Suprapubic skin (tissue), 4 donors: Measurements from ENCODE around the gene HAVCR1. TPM values are rescaled to one million over a fixed set of nuclear protein-coding genes. Genes with fewer than 3 reads are reported as not detected.
"Not testable (repeated sequence)": the region's sequence is repeated elsewhere in the genome, so short reads cannot be mapped to it uniquely, and the experiment has no call there.

Source experiments
- DNase-seq, 2 donors: peaks; one replicate each; pipeline ENCODE4 v3.0.0-alpha.2; 2019; ENCODE audit warnings: low spot score in 2 of 2
- H3K27ac ChIP-seq: fragments of 200-600 bp; sonication (generic); one replicate; pipeline ENCODE4 v1.5.1; 2019
- H3K27me3 ChIP-seq: fragments of 200-600 bp; sonication (generic); one replicate; pipeline ENCODE4 v1.5.1; 2019
- H3K36me3 ChIP-seq: fragments of 200-600 bp; sonication (generic); one replicate; pipeline ENCODE4 v1.5.1; 2019
- H3K4me1 ChIP-seq: fragments of 200-600 bp; sonication (generic); one replicate; pipeline ENCODE4 v1.5.1; 2019
- H3K4me3 ChIP-seq: fragments of 200-600 bp; sonication (generic); one replicate; pipeline ENCODE4 v1.5.1; 2019; ENCODE audit warnings: mild to moderate bottlenecking
- H3K9me3 ChIP-seq: fragments of 200-600 bp; sonication (generic); one replicate; pipeline ENCODE4 v1.5.1; 2019
- EP300 ChIP-seq: sonication (generic); formaldehyde crosslinking; IDR thresholded peaks from one replicate; pipeline ENCODE4 v1.6.1; 2017; ENCODE audit warnings: antibody characterized with exemption
- POLR2A ChIP-seq, 2 donors: fragments of 450-650 bp; IDR thresholded peaks; one replicate each; pipeline ENCODE4 v1.6.1; 2017; ENCODE audit warnings: antibody characterized with exemption in 2 of 2, mild to moderate bottlenecking in 2 of 2, moderate library complexity in 2 of 2
- POLR2AphosphoS5 ChIP-seq, 3 donors: sonication (generic); formaldehyde crosslinking; IDR thresholded peaks; one replicate each; pipeline ENCODE4 v1.6.1; 2017; ENCODE audit warnings: antibody characterized with exemption in 3 of 3
- WGBS: methylation state at CpG from one replicate; pipeline ENCODE4 v1.1.5; 2018; 5-methylcytosine and 5-hydroxymethylcytosine counted together
- total RNA-seq, 4 donors: library from RNA; depleted of rRNA; stranded (reverse); fragments of >200 nt; gene quantifications; one replicate each; pipeline ENCODE4 v1.1.0, GENCODE V29; 2016
- TF ChIP-seq, protein P1 (sequence below), 2 donors: fragments of 200-600 bp in 1 of 2; fragments of 450-650 bp in 1 of 2; sonication (generic) in 1 of 2; IDR thresholded peaks; one replicate each; pipeline ENCODE4 v1.5.1; 2016 to 2019; ENCODE audit warnings: antibody characterized with exemption in 2 of 2, mild to moderate bottlenecking in 1 of 2, moderate library complexity in 1 of 2

The HAVCR1 gene
- total RNA-seq, 4 donors from 2014 or later = not detected

DNA sequence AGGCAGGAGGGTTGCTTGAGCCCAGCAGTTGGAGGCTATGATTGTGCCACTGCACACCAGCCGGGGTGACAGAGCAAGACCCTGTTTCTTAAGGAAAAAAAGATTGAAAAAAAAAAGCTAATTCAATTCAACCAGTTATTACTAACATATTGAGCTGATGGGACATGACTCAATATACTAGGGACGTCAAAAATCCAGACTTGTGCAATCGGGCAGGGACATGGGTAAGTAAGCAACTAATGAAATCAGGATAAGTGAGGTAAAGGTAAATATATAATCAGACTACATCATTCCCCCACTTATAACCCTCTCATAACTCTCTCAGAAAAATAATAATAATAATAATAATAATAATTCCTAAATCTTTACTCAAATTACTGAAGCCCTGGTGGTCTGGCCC lies 975 bp upstream of the HAVCR1 start:
- WGBS = 77% methylated on average over 3 of the region's 3 CpGs
- H3K4me3 ChIP-seq = no peak overlapping the region
- H3K27ac ChIP-seq = no peak overlapping the region
- H3K4me1 ChIP-seq = no peaks in the 10 kb centered on the region
- TF ChIP-seq POLR2AphosphoS5 (IDR thresholded peaks at IDR 0.05) = no peak
- no peak for TF ChIP-seq EP300
- no peak for TF ChIP-seq POLR2A (IDR thresholded peaks at IDR 0.05)
- TF ChIP-seq, protein P1, sequence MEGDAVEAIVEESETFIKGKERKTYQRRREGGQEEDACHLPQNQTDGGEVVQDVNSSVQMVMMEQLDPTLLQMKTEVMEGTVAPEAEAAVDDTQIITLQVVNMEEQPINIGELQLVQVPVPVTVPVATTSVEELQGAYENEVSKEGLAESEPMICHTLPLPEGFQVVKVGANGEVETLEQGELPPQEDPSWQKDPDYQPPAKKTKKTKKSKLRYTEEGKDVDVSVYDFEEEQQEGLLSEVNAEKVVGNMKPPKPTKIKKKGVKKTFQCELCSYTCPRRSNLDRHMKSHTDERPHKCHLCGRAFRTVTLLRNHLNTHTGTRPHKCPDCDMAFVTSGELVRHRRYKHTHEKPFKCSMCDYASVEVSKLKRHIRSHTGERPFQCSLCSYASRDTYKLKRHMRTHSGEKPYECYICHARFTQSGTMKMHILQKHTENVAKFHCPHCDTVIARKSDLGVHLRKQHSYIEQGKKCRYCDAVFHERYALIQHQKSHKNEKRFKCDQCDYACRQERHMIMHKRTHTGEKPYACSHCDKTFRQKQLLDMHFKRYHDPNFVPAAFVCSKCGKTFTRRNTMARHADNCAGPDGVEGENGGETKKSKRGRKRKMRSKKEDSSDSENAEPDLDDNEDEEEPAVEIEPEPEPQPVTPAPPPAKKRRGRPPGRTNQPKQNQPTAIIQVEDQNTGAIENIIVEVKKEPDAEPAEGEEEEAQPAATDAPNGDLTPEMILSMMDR (IDR thresholded peaks at IDR 0.05) = no peak
- no peak for DNase-seq
- H3K9me3 ChIP-seq = no peaks in the 10 kb centered on the region
- H3K36me3 ChIP-seq = no peaks in the 10 kb centered on the region
- H3K27me3 ChIP-seq = no peaks in the 10 kb centered on the region

DNA sequence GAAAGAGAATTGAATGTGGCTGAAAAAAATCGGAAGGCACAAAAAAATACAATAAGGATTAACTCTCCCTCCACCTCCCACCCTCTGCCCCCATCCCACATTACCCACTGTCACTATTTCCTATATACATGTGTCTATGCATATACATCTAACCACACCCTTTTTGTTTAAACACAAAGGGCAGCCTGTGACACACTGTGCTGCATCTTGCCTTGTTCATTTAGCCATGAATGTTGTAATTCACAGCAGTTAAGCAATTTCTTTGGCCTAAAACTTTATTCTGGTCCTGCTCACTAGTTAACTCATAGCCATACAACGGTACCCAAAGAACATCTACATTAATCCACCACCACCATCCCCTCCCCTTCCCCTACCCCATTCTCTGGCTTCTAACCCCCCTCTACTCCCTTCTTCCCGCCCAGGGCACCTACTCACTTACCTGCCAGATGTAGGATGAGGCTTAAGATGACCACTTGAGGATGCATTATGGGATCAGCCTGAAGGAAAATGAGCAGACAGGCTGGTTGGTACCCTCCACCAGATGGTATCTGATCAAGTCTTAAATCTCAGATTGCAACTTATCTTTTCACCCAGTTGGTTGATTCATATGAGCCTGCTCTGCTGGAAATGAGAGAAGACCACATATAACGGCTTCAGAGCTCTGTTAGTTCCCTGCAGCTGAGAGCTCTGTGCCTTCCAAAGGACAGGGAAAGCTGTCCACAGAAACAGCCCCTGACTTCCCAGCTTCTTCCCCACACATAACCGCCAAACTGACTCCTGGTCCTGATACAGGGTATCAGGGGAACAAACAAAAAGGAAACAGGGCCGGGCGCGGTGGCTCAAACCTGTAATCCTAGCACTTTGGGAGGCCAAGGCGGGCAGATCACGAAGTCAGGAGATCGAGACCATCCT lies 1.2 kb downstream of the HAVCR1 start:
- no peaks in the 10 kb centered on the region for H3K36me3 ChIP-seq
- H3K27ac ChIP-seq = no peak overlapping the region
- DNase-seq = no peak
- H3K4me3 ChIP-seq = no peak overlapping the region
- no peaks in the 10 kb centered on the region for H3K4me1 ChIP-seq
- WGBS = 89% methylated on average over 11 of the region's 11 CpGs
- no peak for TF ChIP-seq EP300
- TF ChIP-seq POLR2AphosphoS5 (IDR thresholded peaks at IDR 0.05) = no peak
- no peak for TF ChIP-seq POLR2A (IDR thresholded peaks at IDR 0.05)
- TF ChIP-seq, protein P1 (IDR thresholded peaks at IDR 0.05) = no peak
- H3K27me3 ChIP-seq = no peaks in the 10 kb centered on the region
- no peaks in the 10 kb centered on the region for H3K9me3 ChIP-seq

DNA sequence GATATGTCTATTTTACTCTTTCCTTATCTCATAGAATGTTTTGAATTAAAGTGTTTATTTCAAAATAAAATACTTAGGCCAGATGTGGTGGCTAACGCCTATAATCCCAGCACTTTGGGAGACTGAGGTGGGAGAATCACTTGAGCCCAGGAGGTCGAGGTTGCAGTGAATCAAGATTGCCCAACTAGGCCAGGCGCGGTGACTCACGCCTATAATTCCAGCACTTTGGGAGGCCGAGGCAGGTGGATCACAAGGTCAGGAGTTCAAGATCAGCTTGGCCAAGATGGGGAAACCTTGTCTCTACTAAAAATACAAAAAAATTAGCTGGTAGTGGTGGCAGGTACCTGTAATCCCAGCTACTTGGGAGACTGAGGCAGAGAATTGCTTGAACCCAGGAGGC lies 2.1 kb downstream of the HAVCR1 start:
- H3K4me1 ChIP-seq, H3K9me3 ChIP-seq, H3K27me3 ChIP-seq, H3K27ac ChIP-seq, H3K36me3 ChIP-seq, DNase-seq, H3K4me3 ChIP-seq: not testable (repeated sequence)
- 78% methylated on average over 6 of the region's 6 CpGs for WGBS

DNA sequence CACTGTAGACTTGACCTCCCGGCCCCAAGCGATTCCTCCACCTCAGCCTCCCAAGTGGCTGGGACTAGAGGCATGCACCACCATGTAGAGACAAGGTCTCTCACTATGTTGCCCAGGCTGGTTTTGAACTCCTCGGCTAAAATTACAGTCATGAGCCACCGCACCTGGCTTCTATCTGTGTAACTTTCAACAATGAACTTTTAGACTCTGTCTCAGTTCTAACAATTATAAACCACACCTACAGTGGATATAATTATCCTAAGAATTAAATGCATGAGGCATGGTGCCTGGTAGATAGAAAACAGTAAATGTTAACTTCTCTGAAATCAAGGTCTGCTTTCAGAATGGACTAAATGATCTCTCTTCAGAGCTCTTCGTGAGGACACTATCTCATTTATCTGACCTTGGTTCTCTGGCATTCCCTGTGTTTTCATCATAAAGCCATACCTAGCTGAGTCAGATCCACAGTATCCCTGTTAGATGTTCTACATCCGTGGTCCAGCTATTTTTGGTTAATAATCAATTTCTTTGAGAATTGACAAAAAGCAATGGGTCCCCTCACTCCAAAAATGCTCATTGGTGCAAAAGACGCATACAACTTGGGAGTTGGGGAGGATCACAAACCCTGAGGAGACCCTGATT lies 7.2 kb downstream of the HAVCR1 start:
- Histone ChIP-seq H3K4me1 (no peaks in the 10 kb centered on the region), H3K27me3 (no peaks in the 10 kb centered on the region), H3K36me3 (no peaks in the 10 kb centered on the region), H3K27ac (no peak overlapping the region), H3K9me3 (no peaks in the 10 kb centered on the region), H3K4me3 (no peak overlapping the region)
- TF ChIP-seq POLR2A (IDR thresholded peaks at IDR 0.05) (no peak), EP300 (no peak), POLR2AphosphoS5 (IDR thresholded peaks at IDR 0.05) (no peak)
- TF ChIP-seq, protein P1 (IDR thresholded peaks at IDR 0.05) = no peak
- DNase-seq = no peak
- 75% methylated on average over 7 of the region's 7 CpGs for WGBS

DNA sequence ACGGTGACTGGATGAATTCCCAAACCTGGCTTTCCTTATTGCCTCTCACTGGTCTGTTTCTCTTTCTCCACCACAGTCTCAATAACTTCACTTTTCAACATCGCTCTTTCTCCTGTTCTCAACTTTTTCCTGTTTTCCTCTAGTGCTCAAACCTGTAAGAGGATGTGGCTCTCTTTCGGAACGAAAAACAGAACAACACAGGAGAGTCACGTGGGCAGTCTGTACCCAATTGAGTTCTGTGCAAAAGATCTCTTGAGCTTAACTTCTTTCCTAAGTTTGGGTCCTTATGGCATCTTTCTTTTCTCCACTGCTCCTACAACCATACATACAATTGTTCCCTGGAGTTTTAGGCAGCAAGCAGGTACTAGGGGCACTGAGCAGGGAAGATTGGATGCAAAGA lies 8.9 kb downstream of the HAVCR1 start:
- no peak overlapping the region for H3K4me3 ChIP-seq
- TF ChIP-seq EP300 (no peak), POLR2A (IDR thresholded peaks at IDR 0.05) (no peak), POLR2AphosphoS5 (IDR thresholded peaks at IDR 0.05) (no peak)
- TF ChIP-seq, protein P1 (IDR thresholded peaks at IDR 0.05) = no peak
- H3K9me3 ChIP-seq = no peaks in the 10 kb centered on the region
- H3K27ac ChIP-seq = no peak overlapping the region
- H3K27me3 ChIP-seq = no peaks in the 10 kb centered on the region
- H3K36me3 ChIP-seq = no peaks in the 10 kb centered on the region
- WGBS = 77% methylated on average over 5 of the region's 5 CpGs
- DNase-seq = no peak
- H3K4me1 ChIP-seq = no peaks in the 10 kb centered on the region
